GM19328 (cell line): ENCODE measurements around the gene SPATA17.

Source experiments
- ATAC-seq: cut with Tn5 transposase; IDR thresholded peaks from one replicate; pipeline ENCODE4 v1.9.1; 2021; ENCODE audit warnings: mild to moderate bottlenecking, moderate library complexity; ENCODE audit not compliant: unreplicated experiment

The SPATA17 gene

DNA sequence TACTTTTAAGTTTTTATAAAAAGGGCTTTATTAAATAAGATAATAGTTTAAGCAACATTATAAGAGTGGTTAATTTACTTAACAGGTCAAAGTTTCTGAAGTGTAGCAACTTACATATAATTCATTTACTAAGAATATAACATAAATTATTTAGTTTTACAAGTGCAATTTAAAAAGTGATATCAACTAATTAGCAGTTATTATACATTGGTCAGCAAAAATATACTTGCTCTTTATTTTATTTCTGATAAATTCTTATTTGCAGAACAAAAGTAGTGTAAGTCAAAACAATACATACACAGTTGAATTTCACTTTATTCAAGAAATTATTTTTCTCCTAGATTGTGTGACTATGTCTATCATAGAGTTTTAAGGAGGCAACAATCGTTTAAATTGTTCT, 215.6 kb downstream of the SPATA17 start:
- ATAC-seq, result no peak

DNA sequence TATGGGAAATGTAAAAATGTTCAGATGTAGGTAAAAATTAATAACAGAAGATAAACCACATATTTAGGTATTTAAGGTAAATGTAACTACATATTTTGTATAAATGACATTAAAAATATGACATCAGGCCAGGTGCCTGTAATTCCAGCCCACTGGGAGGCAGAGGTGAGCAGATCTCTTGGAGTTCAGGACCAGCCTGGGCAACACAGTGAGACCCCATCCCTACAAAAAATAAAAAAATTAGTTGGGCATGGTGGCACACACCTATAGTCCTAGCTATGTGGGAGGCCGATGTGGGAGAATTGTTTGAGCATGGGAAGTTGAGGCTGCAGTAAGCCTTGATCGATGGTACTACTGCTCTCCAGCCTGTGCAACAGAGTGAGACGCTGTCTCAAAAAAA, 216.5 kb downstream of the SPATA17 start:
- ATAC-seq, result no peak

DNA sequence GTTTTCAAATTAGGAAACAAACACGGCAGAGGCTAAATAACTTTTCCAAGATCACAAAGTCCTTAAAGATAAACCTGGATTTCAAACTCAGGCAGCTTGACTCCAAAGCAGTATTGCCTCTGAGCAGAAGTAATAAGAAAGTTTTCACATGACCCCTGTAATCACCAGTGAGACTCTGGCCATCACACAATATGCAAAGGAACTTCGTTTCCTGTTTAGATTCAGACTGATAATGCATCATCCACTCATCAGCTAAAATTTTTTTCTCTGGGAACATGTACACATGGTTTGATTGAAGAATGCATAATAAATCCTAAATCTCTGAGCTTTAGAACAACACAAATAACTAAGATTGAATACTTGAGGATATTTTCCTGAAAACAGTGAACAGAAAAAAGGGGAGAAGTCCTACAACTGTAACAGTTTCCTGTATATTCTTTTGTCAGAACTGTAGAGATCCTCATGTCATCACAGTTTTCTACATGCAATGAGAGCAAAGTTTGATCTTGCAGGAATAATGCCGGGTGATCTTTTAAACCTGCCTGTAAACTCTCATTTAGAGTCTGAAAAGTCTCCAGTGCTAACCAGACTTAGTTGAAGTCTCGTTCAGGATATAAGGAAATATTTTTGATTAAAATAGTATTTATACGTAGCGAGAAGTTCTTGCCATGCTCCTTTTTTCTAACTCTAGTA, 225.3 kb downstream of the SPATA17 start:
- no peak for ATAC-seq

DNA sequence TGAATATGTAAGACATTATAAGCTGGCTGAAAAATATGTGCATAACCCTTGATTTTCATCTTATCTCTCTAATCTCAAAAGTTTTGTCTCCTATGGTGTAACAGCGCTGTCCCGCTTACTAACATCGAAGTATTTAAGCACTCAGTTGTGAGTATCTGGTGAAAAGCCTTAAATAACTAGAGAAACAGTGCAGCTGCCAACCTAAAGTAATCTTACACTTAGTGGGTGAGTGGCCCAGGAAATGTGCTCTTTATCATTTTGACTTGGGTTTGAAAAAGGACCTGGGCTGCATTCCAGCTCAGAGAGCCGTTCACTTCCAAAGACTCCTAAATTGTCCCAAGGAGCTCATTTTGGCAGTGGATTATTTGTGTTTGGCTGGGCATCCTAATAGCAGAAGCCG, 225.9 kb downstream of the SPATA17 start:
- no peak for ATAC-seq

DNA sequence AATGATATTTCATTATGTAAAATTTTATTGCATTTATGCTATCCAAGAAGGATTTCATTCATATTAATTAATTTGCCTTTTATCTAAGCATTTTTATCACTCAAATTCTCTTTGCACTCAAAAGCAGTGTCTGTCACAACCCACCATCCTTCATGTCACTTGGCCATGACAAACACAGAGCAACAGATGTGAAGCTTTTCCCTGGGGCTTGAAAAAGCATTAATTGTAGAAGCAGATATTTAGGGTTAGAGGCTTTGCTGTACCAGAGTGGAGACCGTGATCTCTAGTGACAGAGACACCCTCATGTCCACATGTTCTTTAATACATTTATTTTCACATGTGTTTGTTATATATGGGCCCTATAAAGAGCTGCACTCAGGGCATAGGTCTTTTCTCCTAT, 230.5 kb downstream of the SPATA17 start:
- ATAC-seq, result no peak

DNA sequence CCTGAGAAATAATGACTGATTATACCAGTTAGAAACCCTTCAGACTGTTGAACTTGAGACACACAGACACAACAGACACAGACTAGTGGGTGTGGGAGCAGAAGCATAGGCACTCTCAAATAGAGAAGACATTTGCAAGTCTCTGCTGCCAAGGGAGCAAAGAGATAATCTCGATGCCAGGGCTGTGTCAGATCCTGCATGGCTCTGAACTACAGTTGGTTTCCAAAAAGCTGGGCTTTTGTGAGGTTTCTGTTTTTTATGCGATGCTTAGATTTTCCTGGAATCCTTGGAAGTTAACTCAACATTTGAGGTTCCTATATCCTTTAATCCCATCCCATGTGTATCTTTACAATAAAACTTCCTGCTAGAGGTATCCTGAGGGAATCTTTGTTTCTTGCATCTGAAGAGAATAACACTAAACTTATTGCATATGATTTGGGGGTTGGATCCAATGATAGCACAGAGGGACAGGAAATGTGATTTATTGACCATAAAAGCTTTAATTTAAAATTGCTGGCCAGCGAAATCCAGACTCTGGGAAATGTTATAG, 236.4 kb downstream of the SPATA17 start:
- no peak for ATAC-seq

DNA sequence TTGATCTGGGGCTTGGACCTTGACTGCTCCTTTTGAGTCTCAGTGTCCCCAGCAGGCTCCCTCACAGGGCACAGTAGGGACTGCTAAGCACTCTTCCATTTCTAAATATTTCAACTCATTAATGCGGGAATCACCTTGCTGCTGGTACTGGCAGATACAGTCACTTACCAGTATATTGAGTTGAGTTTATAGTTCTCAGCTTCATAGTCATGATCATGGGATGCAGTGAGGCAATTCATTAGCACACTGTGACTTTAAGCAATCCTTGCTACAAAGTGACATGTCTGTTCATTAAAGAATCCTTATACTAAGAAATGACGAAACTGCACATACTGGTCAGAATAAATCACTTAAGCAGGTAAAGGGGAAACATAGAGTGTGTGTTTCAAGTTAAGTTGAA, 240.8 kb downstream of the SPATA17 start:
- ATAC-seq, result no peak

DNA sequence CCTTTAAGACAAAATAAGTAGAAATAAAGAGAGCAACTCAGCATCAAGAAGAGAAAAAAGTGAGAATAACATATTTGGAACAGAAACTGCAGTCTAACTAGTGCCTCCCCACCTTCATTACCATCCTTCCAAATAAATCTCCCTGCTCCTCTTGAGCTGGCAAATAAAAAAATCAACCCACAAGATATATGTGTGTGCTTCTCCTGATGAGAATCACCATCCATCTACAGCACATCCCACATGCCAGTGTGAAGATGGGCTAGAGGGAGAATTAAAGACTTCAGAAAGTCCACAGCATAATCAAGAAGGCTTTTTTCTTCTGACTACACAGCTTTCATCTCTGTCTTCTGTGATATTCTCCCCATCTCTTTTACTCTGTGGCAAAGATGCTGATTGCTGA, 244.1 kb downstream of the SPATA17 start:
- ATAC-seq, result no peak

DNA sequence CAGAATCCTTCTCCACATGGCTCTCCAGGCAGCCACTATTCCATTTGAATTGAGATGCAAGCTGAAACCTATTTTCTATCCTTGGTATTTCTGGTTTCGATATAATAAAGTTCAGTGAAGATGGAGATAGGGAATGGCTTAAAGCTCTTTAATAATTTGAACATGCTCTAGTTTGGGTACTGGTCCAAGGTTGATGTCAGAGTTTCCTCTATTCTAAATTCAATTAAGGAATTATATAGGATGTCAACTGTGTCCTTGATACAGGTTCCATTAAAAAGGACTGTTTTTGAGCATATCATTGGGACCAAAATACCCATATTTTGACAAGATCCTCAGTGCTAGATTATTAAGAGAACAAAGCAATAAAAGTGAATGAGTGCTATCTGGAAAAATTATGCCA, 245.3 kb downstream of the SPATA17 start:
- ATAC-seq, result no peak

DNA sequence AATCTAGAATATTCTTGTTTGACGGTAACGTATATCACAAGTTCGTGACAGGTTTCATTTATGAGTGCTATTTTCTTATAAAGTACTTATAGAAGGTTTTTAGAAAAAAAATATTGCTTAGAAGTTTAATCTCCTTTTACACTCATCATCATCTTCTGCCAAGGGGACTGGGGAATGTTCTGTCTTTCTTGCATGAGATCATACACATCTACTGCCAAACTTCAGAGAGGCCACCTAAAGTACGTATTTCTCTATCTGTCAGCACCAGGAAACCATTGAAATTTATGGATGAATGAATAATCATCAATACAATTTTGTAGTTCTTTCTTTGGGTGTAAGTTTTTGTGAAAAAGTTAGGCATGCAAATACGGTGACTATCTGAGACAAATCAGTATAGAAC, 245.8 kb downstream of the SPATA17 start:
- no peak for ATAC-seq

DNA sequence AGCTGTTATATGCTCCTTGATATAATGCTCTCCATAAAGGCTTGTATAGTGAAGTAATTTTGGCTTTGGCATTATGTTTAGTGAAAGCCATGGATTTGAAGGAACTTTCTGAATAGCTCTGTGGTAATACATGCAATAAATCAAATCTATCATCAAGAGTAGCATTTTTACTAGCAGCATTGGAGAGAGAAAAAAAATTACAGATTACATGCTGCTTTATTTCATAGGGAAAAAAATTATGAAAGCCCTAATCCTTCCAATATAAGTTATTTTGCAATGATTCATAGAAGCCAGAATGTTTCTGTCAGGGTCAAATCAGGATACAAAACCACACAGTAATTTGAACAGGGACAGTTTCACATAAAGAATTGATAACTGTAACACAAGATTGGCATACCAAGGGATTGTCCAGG, 250.0 kb downstream of the SPATA17 start:
- ATAC-seq, result no peak

DNA sequence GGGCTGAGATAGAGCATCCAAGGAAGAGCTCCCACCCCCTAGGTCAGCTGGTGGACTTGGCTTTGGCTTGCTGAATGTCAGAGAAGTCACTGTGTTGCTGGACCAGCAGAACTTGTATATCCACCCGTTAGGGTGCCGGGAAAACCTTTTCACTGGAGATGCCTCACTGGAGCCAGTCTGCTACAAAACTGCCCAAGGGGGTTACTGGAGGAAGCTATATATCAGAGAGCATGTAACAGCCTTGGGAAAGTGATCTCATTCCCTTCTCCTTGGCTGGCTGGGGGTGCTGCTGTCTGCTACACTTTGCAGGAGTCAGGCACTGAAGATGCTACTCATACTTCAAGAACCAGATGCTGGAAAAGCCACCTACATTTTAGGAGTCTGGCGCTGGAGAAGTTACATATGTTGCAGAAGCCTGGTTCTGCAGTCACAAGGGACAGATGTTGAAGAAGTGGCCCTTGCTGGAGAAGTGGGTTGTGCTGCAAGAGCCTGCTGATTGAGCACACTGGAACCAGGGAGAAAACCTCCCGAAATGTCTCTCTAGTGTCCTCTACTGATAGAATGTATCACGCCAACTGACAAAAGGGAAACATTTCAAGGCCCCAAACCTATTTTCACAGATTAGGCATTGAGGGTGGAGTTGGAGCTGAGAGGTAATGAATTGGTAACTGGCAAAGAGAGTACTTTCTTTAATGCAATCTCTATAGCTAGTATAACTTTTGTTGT, 250.6 kb downstream of the SPATA17 start:
- no peak for ATAC-seq

DNA sequence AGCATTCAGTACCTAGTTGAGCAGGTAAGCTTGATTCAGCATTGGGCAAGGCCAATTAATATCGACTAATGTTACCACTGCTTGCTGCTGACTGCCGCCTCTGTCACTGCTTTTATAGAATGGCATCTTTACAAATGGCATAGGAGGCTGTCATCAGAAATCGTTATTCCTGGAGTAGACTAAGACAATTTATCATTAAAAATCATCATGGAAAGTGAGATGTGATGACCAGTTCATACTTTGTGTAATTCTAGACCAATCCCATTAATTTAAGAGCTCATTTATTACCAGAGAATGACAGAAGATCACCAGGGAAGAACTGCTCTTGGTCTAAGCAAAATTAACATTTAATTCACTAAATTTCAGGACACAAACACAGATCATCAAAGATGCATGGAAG, 254.0 kb downstream of the SPATA17 start:
- ATAC-seq, result no peak

DNA sequence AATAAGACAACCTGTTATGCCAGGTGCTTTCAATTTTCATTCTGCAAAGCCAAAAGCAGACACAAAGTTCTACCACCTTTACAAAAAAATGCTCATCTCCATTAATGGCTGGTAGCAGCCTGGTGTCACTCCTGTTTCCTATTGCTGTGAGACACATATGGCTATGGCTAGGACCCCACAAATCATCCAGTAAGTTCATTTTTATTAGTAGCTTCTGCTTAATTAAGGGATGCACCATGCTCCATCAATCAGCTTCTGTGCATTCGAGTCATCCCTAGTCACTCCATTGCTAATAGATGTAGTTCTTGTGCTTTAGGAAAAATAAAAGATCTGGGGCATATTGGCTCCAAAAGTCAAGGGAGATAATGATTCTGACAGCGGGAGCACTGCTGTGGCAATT, 257.2 kb downstream of the SPATA17 start:
- no peak for ATAC-seq

DNA sequence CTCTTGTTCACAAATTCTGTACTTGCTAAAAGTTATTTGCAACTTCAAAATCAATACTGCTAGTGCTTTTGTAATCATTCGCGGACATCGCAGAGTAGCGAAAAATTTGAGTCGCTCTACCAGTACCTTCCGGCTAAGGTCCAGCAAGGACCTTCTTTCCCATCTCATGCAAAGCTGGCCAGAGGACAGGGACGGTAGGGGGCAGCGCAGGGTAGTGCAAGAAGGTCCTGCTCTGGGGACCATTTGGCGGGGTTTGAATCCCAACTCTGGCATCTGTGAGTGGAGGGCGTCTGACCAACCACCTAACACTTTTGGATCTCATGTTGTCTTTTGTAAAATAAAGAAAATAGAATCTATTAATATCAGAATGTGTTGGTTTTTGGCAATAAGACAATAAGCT, 258.3 kb downstream of the SPATA17 start:
- no peak for ATAC-seq

DNA sequence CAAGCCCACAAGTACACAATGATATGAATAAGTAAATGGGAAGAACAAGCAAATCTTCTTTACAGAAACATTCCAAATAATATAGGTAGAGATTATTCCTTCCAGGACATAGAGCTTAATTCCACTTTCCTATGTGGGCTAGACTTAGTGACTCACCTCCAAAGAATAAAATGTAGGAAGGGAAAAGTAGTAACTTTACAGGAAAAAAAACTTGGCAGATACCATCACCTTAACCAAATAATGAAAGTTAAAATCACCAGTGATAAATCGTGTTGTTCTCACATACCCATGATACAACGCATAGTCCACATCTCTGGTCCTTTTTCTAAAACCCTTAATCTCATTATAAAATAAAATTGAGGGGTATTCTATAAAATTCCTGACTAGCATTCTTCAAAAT, 260.8 kb downstream of the SPATA17 start:
- ATAC-seq, result no peak

DNA sequence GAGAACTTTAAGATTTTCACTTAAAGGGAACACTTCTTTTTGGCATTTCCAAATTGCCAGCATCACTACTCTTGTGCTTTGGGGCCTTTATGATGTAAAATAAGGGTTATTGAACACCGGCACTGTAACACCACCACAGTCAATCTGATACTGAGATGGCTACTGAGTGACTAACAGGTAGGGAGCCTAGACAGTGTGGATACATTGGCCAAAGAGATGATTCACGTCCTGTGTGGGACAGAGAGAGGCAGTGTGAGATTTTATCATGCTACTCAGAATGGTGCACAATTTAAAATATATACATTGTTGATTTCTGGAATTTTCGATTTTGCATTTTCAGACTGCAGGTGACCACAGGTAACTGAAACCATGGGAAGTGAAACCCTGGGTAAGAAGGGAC, 261.6 kb downstream of the SPATA17 start:
- ATAC-seq, result no peak

DNA sequence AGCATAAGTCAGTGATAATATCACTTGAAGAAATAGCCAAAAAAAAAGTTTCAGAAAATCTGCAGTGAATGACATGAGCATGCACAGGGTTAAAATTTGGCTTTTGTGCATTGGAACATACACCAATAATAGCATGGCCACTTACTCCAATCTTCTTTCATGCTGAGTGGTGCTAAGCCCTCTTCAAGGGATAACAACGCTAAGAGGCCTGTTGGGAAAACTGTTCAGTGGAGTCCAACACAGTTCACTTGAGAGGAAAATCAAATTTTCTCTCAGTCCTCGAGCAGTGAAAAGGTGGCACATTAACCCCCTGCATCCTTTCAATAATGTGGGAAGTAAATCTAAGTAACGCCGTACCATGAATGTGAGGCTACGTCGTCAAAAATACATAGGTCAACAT, 264.7 kb downstream of the SPATA17 start:
- no peak for ATAC-seq

DNA sequence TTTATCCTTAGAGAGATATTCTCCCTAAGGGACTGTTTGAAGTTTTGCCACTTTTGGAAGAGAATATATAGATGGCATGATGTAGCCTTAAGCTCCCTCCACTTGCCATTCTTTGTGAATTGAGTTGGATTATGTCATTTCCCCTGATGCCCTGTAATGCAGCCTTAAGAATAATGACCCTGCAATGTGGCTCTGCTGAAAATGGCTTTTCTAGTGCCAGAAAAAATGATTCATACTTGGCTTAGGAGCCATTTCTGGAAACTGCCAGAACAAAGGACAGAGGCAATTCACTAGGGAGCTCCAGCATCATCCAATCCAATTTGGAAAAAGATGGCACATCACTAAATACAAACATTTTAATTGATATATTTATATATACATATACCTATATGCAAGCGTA, 265.3 kb downstream of the SPATA17 start:
- ATAC-seq, result no peak

DNA sequence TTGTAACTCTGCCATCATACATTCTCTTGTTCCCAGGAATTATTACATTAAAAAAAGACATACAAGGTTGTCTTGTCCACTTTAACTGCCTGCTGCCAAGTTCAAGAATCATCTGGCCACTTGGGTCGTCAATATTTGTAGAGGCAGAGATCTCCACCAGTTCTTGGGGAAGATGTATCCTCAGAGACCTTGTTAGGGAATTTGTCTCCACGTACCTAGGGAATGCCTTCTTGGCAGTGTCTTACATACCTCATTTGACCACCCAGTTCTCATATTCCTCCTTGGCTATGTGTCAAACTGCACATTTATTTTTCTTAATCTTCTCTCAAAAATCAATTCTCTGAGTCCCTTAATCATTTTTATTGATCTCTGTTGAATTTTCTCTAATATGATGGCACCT, 266.0 kb downstream of the SPATA17 start:
- ATAC-seq, result no peak

DNA sequence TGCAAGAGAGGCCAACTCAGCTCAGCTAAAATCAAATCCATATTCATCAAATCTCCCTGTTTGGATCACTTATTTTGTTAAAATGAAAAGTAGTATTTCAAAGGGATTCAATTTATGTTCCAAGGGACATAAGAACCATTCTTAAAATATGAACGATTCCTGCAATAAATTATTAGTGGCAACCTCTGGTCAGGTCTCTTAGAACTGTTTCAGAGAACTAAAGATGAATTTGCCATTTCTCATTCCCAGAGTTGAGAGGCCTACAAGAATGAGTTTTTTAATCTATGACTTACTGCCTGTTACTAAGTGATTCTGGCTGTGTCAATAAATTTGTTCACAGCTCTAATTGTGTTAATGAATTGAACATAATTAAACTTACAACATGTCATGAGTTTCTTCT, 268.5 kb downstream of the SPATA17 start:
- no peak for ATAC-seq

DNA sequence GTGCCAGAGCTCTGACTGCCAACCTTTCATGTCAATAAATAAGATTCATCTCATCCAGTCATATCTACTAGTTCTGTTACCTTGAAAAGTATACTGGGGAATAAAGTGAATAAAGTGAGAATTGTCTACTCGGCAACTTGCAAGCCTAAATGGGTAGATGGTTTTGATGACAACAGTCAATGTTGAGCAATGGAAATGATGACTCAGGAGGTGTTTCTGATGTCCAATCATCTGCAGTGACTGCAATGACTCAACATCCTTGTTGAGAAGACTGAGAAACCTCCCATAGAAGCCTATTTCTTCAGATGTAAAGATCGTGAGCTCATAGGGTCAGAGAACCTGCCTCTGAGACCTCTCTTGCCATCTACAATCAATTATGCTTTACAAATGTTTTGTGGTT, 276.4 kb downstream of the SPATA17 start:
- ATAC-seq, result no peak

DNA sequence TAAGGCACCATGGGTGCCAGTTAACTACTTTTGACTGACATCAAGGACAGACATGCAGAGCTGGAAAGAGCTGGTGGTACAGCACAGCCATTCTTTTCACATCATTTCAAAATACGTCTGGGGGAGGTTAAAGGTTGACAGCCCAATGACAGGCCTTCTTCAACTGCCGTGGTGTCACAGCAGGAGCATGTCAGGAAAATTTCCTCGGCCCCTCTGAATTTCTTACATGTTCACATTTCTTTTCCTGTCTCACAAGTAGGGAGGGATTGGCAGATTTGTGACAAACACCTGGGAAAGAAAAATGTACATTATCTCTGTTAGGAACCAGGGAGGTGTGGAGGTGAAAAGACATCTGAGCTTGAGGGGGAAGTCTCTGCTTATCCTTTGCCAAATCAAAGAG, 279.1 kb downstream of the SPATA17 start:
- no peak for ATAC-seq
